ENCODE data around the gene MEP1A.

DNA sequence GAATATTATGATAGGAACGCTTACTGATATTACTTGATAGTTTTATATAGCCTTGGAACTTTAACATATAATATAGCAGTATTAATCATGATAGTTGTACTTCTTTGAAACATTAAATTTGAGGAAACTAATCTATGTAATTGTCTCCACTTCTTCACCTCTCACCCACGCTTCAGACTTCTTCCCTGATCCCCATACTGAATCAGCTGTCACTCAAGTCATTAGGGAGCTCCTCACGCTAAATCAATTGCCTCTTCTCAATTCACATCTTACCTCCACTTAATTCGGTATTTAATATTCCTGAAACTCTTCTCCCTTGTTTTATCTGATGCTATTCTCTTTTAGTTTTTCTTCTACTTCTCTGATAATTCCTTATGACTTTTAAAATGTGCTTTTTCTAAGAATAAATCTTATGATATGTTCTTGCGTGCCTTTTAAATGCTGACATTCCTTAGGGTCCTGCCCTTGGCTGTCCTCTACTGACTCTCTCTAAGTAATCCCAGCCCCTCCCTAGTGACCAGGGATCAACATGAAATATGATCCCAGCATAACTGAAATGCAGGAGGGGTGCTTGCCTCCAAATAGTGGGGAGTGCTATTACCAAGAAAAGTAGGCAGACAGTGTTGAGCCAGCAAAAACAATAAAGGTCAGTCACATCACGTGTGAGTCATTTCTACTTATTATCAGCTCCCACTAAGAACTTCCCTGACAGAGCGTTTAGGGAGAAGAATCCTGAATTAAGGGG is 36.5 kb upstream of the MEP1A start:
- TF ChIP-seq, protein P1, sequence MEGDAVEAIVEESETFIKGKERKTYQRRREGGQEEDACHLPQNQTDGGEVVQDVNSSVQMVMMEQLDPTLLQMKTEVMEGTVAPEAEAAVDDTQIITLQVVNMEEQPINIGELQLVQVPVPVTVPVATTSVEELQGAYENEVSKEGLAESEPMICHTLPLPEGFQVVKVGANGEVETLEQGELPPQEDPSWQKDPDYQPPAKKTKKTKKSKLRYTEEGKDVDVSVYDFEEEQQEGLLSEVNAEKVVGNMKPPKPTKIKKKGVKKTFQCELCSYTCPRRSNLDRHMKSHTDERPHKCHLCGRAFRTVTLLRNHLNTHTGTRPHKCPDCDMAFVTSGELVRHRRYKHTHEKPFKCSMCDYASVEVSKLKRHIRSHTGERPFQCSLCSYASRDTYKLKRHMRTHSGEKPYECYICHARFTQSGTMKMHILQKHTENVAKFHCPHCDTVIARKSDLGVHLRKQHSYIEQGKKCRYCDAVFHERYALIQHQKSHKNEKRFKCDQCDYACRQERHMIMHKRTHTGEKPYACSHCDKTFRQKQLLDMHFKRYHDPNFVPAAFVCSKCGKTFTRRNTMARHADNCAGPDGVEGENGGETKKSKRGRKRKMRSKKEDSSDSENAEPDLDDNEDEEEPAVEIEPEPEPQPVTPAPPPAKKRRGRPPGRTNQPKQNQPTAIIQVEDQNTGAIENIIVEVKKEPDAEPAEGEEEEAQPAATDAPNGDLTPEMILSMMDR (conservative IDR thresholded peaks at IDR 0.05; ENCODE audit: low read depth, low read length) = no peak
- TF ChIP-seq POLR2A (IDR thresholded peaks at IDR 0.05; ENCODE audit: low read depth, low read length) (no peak), CEBPB (IDR thresholded peaks at IDR 0.05; ENCODE audit: low read depth, low read length) (no peak), MAFK (IDR thresholded peaks at IDR 0.05; ENCODE audit: low read depth, low read length) (no peak), SMC3 (IDR thresholded peaks at IDR 0.05; ENCODE audit: low read depth, low read length) (no peak), RAD21 (IDR thresholded peaks at IDR 0.05; ENCODE audit: low read length) (no peak), CHD1 (IDR thresholded peaks at IDR 0.05; ENCODE audit: low read depth, low read length) (no peak), BHLHE40 (IDR thresholded peaks at IDR 0.05; ENCODE audit: low read depth, low read length) (no peak), RFX5 (IDR thresholded peaks at IDR 0.05; ENCODE audit: low read depth, low read length) (no peak), MAZ (IDR thresholded peaks at IDR 0.05; ENCODE audit: borderline replicate concordance, low read depth, low read length) (no peak), NFE2L2 (IDR thresholded peaks at IDR 0.05; ENCODE audit: low read depth, low read length) (no peak)

All from IMR-90 (cell line).